Measurements from ENCODE around the gene LOC101059915.

DNA sequence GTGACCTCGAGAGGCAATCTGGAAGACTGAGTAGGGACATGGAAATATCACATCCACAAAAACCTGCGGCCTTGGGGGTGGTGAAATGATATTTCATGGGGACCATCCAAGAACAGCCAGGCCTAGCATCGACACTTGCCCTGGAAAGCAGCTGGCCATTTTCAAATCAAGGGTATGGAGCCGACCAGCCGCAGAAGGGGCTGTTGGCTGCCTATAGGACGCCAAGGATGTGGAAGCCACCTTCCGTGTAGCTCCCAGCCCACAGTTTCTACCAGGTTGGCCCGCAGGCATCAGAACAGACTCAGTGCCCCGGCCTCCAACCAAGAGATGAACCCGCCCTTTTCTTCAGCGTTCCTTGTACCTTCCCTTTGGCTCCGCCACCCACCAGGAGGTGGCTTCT lies 5.4 kb upstream of the LOC101059915 start:
- TF ChIP-seq, protein P1, sequence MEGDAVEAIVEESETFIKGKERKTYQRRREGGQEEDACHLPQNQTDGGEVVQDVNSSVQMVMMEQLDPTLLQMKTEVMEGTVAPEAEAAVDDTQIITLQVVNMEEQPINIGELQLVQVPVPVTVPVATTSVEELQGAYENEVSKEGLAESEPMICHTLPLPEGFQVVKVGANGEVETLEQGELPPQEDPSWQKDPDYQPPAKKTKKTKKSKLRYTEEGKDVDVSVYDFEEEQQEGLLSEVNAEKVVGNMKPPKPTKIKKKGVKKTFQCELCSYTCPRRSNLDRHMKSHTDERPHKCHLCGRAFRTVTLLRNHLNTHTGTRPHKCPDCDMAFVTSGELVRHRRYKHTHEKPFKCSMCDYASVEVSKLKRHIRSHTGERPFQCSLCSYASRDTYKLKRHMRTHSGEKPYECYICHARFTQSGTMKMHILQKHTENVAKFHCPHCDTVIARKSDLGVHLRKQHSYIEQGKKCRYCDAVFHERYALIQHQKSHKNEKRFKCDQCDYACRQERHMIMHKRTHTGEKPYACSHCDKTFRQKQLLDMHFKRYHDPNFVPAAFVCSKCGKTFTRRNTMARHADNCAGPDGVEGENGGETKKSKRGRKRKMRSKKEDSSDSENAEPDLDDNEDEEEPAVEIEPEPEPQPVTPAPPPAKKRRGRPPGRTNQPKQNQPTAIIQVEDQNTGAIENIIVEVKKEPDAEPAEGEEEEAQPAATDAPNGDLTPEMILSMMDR (IDR thresholded peaks at IDR 0.05): no peak
- TF ChIP-seq POLR2A (IDR thresholded peaks at IDR 0.05; ENCODE audit: low read depth) (no peak), POLR2AphosphoS5 (IDR thresholded peaks at IDR 0.05) (no peak), EP300 (IDR thresholded peaks at IDR 0.05) (no peak)
